ENCODE measurements around the gene CHCHD4. TPM values are rescaled to one million over a fixed set of nuclear protein-coding genes. Genes with fewer than 3 reads are reported as not detected.
A peak's percentile ranks its signal among the peaks of the same experiment; 100 is the strongest.

CHCHD4 gene
- total RNA-seq, 1 experiment from 2014 or later = 13.8 TPM

- DNase-seq (ENCODE audit: low read depth, low spot score) (no peak), ATAC-seq (peak; percentile 42; the same call in 1 of the 2 replicates)
- no peaks in the 10 kb centered on the region; the same call in 1 of the 2 replicates for H3K36me3 ChIP-seq (ENCODE audit: control insufficient read depth, insufficient read depth, low read length)
- peaks cover 27% of the 10 kb centered on the region for H3K4me1 ChIP-seq (ENCODE audit: control insufficient read depth, insufficient read depth, low read length)
- 0 out of 2 replicates have a peak, but pooled peaks have one; percentile 3 for TF ChIP-seq POLR2AphosphoS5 (IDR thresholded peaks at IDR 0.05; ENCODE audit: low read depth, low read length)
- no peak for TF ChIP-seq TCF7L2 (IDR thresholded peaks at IDR 0.05; ENCODE audit: low read depth, low read length)
- TF ChIP-seq REST (IDR thresholded peaks at IDR 0.05; ENCODE audit: insufficient read depth in 1 of 2, low read depth in 2 of 2, low read length in 1 of 2) = no peak
- TF ChIP-seq SIN3A (IDR thresholded peaks at IDR 0.05; ENCODE audit: borderline replicate concordance, insufficient read depth, low read depth, low read length) = no peak
- no peak for TF ChIP-seq CTCF (IDR thresholded peaks at IDR 0.05)
- intact Hi-C loops (cut with micrococcal nuclease; ENCODE audit: unreplicated experiment) (no loop called here), in situ Hi-C loops (cut with HindIII; ENCODE audit: low pct_unique_long_range_greater_than_20kb, low sequenced_read_pairs) (no loop called here)
- H3K27ac ChIP-seq (ENCODE audit: low read length) = peak overlapping the region; percentile 29
- H3K27me3 ChIP-seq (ENCODE audit: control insufficient read depth, insufficient read depth, low read length) = no peaks in the 10 kb centered on the region
- CTCF ChIA-PET = no interaction called here
- POLR2A ChIA-PET = no interaction called here
- H3K4me3 ChIP-seq (ENCODE audit: low read depth in 2 of 2, low read length in 2 of 2) = no peak overlapping the region
- BruUV-seq (replicated peaks) = no TSS peak
- no peaks in the 10 kb centered on the region for H3K9me3 ChIP-seq (ENCODE audit: control insufficient read depth, insufficient read depth, low read depth, low read length)
These were observed 18.9 kb upstream of the CHCHD4 start for GRCh38 chr3:14143271-14144225.

- BruUV-seq (replicated peaks) = TSS peak; percentile 79
- H3K36me3 ChIP-seq (ENCODE audit: control insufficient read depth, insufficient read depth, low read length) = no peaks in the 10 kb centered on the region; the same call in 1 of the 2 replicates
- POLR2A ChIA-PET = no interaction called here
- no peak for TF ChIP-seq POLR2AphosphoS5 (IDR thresholded peaks at IDR 0.05; ENCODE audit: low read depth, low read length)
- TF ChIP-seq REST (IDR thresholded peaks at IDR 0.05; ENCODE audit: insufficient read depth in 1 of 2, low read depth in 2 of 2, low read length in 1 of 2) = no peak
- no peak for TF ChIP-seq CTCF (IDR thresholded peaks at IDR 0.05)
- TF ChIP-seq TCF7L2 (IDR thresholded peaks at IDR 0.05; ENCODE audit: low read depth, low read length) = no peak
- TF ChIP-seq SIN3A (IDR thresholded peaks at IDR 0.05; ENCODE audit: borderline replicate concordance, insufficient read depth, low read depth, low read length) = no peak
- H3K9me3 ChIP-seq (ENCODE audit: control insufficient read depth, insufficient read depth, low read depth, low read length) = no peaks in the 10 kb centered on the region
- DNase-seq (ENCODE audit: low read depth, low spot score) (no peak), ATAC-seq (no peak)
- intact Hi-C loops (cut with micrococcal nuclease; ENCODE audit: unreplicated experiment) (no loop called here), in situ Hi-C loops (cut with HindIII; ENCODE audit: low pct_unique_long_range_greater_than_20kb, low sequenced_read_pairs) (no loop called here)
- no peak overlapping the region for H3K4me3 ChIP-seq (ENCODE audit: low read depth in 2 of 2, low read length in 2 of 2)
- CTCF ChIA-PET = no interaction called here
- H3K27me3 ChIP-seq (ENCODE audit: control insufficient read depth, insufficient read depth, low read length) = no peaks in the 10 kb centered on the region
- H3K27ac ChIP-seq (ENCODE audit: low read length) = 0 out of 2 replicates have a peak overlapping the region, but pooled peaks have one; percentile 29
- H3K4me1 ChIP-seq (ENCODE audit: control insufficient read depth, insufficient read depth, low read length) = peaks cover 27% of the 10 kb centered on the region
These were observed 18.0 kb upstream of the CHCHD4 start for GRCh38 chr3:14142567-14143270.

Data from Panc1 (cell line).